GM13976 (cell line): ENCODE results near the gene USPL1.
"Not testable (repeated sequence)": the region's sequence is repeated elsewhere in the genome, so short reads cannot be mapped to it uniquely, and the experiment has no call there.

Experiments
- DNase-seq: peaks from one replicate; pipeline ENCODE4 v3.0.0; 2012; ENCODE audit warnings: low spot score
- CTCF ChIP-seq: IDR thresholded peaks from 2 replicates; pipeline ENCODE4 v1.5.1; 2012; ENCODE audit warnings: borderline replicate concordance, mild to moderate bottlenecking; ENCODE audit not compliant: insufficient read depth; ENCODE audit errors: extremely low read depth, missing control alignments, control extremely low read depth
- in situ Hi-C: fragments of 300-500 bp; cut with MboI; formaldehyde crosslinking; loops from one replicate; pipeline ENCODE4 v1.12.0; 2022; ENCODE audit warnings: low sequenced_read_pairs, mixed read lengths, inconsistent platforms; ENCODE audit not compliant: unreplicated experiment

The USPL1 gene

GRCh38 chr13:30634838-30635237, 17.1 kb downstream of the USPL1 start:
- in situ Hi-C loops, result no loop called here
- no peak for TF ChIP-seq CTCF
- no peak for DNase-seq

GRCh38 chr13:30638301-30638700, 20.6 kb downstream of the USPL1 start:
- no peak for TF ChIP-seq CTCF
- in situ Hi-C loops, result no loop called here

GRCh38 chr13:30639671-30640070, 22.0 kb downstream of the USPL1 start:
- in situ Hi-C loops, result no loop called here
- no peak for DNase-seq
- TF ChIP-seq CTCF, result no peak

More at GRCh38 chr13:30638301-30638700, 20.6 kb downstream of the USPL1 start:
- no peak for DNase-seq

- DNase-seq, in situ Hi-C loops: not testable (repeated sequence)
Observed at GRCh38 chr13:30641173-30641572, 23.5 kb downstream of the USPL1 start.

GRCh38 chr13:30645629-30646028, 27.9 kb downstream of the USPL1 start:
- in situ Hi-C loops, result no loop called here
- DNase-seq, result no peak
- TF ChIP-seq CTCF, result no peak

- no peak for TF ChIP-seq CTCF
- DNase-seq, result no peak
- in situ Hi-C loops, result no loop called here
Observed at GRCh38 chr13:30647420-30647819, 29.7 kb downstream of the USPL1 start.

GRCh38 chr13:30647824-30648521, 30.3 kb downstream of the USPL1 start:
- in situ Hi-C loops, result no loop called here
- DNase-seq, result no peak
- no peak for TF ChIP-seq CTCF
